ENCODE measurements around the gene MEIS2. TPM values are rescaled to one million over a fixed set of nuclear protein-coding genes. Genes with fewer than 3 reads are reported as not detected.

Gene MEIS2
- total and polyA plus RNA-seq, 2 of the 13 experiments (the other 11 are each of a cell fraction or from before 2014, with no cell fraction given), result 10.7 to 12.4 TPM

GRCh38 chr15:36970522-36970921, 129.8 kb downstream of the MEIS2 start:
- Histone ChIP-seq H3K4me2 (ENCODE audit: low read depth, low read length) (no peak overlapping the region), H3K9me3 (ENCODE audit: low read length) (no peaks in the 10 kb centered on the region), H3K9ac (ENCODE audit: insufficient read depth, low read depth, low read length) (no peak overlapping the region), H3K36me3 (replicated peaks in 1 of 2; ENCODE audit: control insufficient read depth in 1 of 2, insufficient read depth in 2 of 2, low read length in 2 of 2) (no peaks in the 10 kb centered on the region), H3K4me3 (replicated peaks in 1 of 3; ENCODE audit: insufficient read depth in 1 of 3, low read depth in 2 of 3, low read length in 3 of 3) (no peak overlapping the region), H4K20me1 (ENCODE audit: insufficient read depth, low read length) (no peaks in the 10 kb centered on the region), H3K27ac (ENCODE audit: extremely low read length, insufficient read depth, low read length) (no peak overlapping the region), H3K27me3 (ENCODE audit: control insufficient read depth in 1 of 2, insufficient read depth in 2 of 2, low read length in 2 of 2) (no peaks in the 10 kb centered on the region), H2AFZ (ENCODE audit: low read length) (no peak overlapping the region), H3K4me1 (ENCODE audit: insufficient read depth, low read length) (no peaks in the 10 kb centered on the region), H3K79me2 (ENCODE audit: insufficient read depth, low read length) (no peaks in the 10 kb centered on the region)
- TF ChIP-seq ZNF414 (CRISPR knock-in tag; IDR thresholded peaks at IDR 0.05), result no peak
- TF ChIP-seq EP300 (IDR thresholded peaks at IDR 0.05; ENCODE audit: low read depth in 2 of 2, low read length in 2 of 2), result no peak
- TF ChIP-seq EP300 (CRISPR knock-in tag; IDR thresholded peaks at IDR 0.05; ENCODE audit: borderline replicate concordance), result no peak
- no peak for TF ChIP-seq ZNF879 (CRISPR knock-in tag; IDR thresholded peaks at IDR 0.05)
- no peak for TF ChIP-seq KAT8 (CRISPR knock-in tag; IDR thresholded peaks at IDR 0.05)
- no peak for TF ChIP-seq SIN3A (IDR thresholded peaks at IDR 0.05; ENCODE audit: borderline replicate concordance, low read depth, low read length)
- TF ChIP-seq MED13 (CRISPR knock-in tag; IDR thresholded peaks at IDR 0.05), result no peak
- no peak for TF ChIP-seq ZBTB3 (CRISPR knock-in tag; IDR thresholded peaks at IDR 0.05; ENCODE audit: borderline replicate concordance, low read depth)
- TF ChIP-seq ZNF282 (IDR thresholded peaks at IDR 0.05; ENCODE audit: partially characterized antibody), result no peak
- TF ChIP-seq ZMYM3 (CRISPR knock-in tag; IDR thresholded peaks at IDR 0.05), result no peak
- TF ChIP-seq NFRKB (IDR thresholded peaks at IDR 0.05), result no peak
- no peak for TF ChIP-seq NFATC3 (CRISPR knock-in tag; IDR thresholded peaks at IDR 0.05)
- CTCF ChIA-PET (ENCODE audit: low intra/inter-chr PET ratio, low total read pairs), result no interaction called here
- ATAC-seq (no peak), FAIRE-seq (no peak), DNase-seq (ENCODE audit: low spot score) (no peak)
- BruUV-seq (replicated peaks), result no TSS peak
- intact Hi-C loops (cut with micrococcal nuclease; ENCODE audit: unreplicated experiment) (loop anchor here (10.0 kb wide), 2 partner anchors 74 to 466 kb away; no protein-coding TSS in a partner anchor), in situ Hi-C loops (cut with HindIII; ENCODE audit: extremely low pct_ligation_motif_present, low pct_unique_long_range_greater_than_20kb) (no loop called here)
- POLR2A ChIA-PET, result no interaction called here
- WGBS (ENCODE audit: low lambda C conversion rate), result 90% methylated on average over 5 of the region's 5 CpGs

Measured in HepG2 (cell line).